Lower leg skin (tissue), 4 donors: ENCODE results near the gene CMTM4. TPM values are rescaled to one million over a fixed set of nuclear protein-coding genes. Genes with fewer than 3 reads are reported as not detected.
"Not testable (repeated sequence)": the region's sequence is repeated elsewhere in the genome, so short reads cannot be mapped to it uniquely, and the experiment has no call there.

Experiments used
- DNase-seq, 2 donors: peaks; one replicate each; pipeline ENCODE4 v3.0.0-alpha.2; 2019; ENCODE audit warnings: low spot score in 2 of 2
- H3K4me3 ChIP-seq: fragments of 200-600 bp; sonication (generic); 2 replicates; pipeline ENCODE4 v1.5.1; 2017; ENCODE audit warnings: mild to moderate bottlenecking, low read depth; ENCODE audit not compliant: poor library complexity, severe bottlenecking
- POLR2A ChIP-seq, 2 donors: fragments of 450-650 bp; IDR thresholded peaks; one replicate each; pipeline ENCODE4 v1.6.1; 2016 to 2017; ENCODE audit warnings: antibody characterized with exemption in 2 of 2, mild to moderate bottlenecking in 1 of 2, moderate library complexity in 1 of 2
- WGBS, 2 donors: methylation state at CpG; one replicate each; pipeline ENCODE4 v1.1.5; 2018; 5-methylcytosine and 5-hydroxymethylcytosine counted together
- intact Hi-C: fragments of 100-400 bp; cut with DNase I; formaldehyde crosslinking; loops from one replicate; pipeline ENCODE4 v1.15.0; 2023; ENCODE audit warnings: low total_unique reads
- total RNA-seq, 4 donors: library from RNA; depleted of rRNA; stranded (reverse); fragments of >200 nt; gene quantifications; one replicate each; pipeline ENCODE4 v1.1.0, GENCODE V29; 2016
- TF ChIP-seq, protein P1 (sequence below), 3 donors: fragments of 450-650 bp; IDR thresholded peaks; one replicate each; pipeline ENCODE4 v1.5.1; 2016; ENCODE audit warnings: antibody characterized with exemption in 3 of 3, mild to moderate bottlenecking in 3 of 3, moderate library complexity in 2 of 3

The CMTM4 gene
- total RNA-seq, 4 donors from 2014 or later: 11.1 to 30.2 (median 22.5) TPM

DNA sequence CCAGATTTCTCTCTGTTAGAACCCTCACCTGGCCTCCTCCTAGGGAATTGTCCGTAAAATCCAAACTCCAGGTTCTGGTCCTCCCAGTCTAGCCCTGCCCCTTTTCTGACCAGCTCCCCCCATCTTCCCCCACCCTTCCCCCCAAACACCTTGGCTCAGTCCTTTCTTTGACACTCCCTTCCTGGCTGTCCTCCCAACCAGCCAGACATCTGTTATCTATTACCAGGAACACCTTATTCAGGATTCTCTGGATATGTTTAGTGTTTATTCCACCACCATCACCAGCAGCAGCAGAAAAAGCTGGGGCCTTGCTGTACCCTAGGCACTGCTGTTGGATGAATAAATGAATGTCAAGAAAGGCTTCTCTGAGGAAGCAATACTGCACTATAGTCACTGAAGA is 96.1 kb downstream of the CMTM4 start:
- WGBS, 2 donors: 100% methylated on average over 1 of the region's 1 CpG

DNA sequence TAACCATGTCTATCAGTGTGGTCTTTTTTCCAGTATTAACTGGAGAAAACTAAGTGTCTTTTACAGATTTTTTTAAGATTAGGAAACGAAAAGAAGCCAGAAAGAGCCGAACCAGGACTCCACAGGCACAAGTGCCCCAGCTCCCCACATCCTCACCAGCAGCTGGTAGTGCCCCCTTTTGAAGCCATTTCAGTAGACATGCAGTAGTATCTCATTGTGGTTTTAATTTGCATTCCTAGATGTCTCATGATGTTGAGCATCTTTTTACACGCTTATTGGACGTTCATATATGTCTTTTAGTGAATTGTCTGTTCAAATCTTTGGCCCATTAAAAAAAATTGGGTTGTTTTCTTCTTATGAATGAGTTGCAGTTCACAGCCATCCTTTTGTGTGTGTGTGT is 96.8 kb downstream of the CMTM4 start:
- H3K4me3 ChIP-seq: no peak overlapping the region
- TF ChIP-seq, protein P1, sequence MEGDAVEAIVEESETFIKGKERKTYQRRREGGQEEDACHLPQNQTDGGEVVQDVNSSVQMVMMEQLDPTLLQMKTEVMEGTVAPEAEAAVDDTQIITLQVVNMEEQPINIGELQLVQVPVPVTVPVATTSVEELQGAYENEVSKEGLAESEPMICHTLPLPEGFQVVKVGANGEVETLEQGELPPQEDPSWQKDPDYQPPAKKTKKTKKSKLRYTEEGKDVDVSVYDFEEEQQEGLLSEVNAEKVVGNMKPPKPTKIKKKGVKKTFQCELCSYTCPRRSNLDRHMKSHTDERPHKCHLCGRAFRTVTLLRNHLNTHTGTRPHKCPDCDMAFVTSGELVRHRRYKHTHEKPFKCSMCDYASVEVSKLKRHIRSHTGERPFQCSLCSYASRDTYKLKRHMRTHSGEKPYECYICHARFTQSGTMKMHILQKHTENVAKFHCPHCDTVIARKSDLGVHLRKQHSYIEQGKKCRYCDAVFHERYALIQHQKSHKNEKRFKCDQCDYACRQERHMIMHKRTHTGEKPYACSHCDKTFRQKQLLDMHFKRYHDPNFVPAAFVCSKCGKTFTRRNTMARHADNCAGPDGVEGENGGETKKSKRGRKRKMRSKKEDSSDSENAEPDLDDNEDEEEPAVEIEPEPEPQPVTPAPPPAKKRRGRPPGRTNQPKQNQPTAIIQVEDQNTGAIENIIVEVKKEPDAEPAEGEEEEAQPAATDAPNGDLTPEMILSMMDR (IDR thresholded peaks at IDR 0.05): no peak
- TF ChIP-seq POLR2A (IDR thresholded peaks at IDR 0.05): no peak
- DNase-seq: no peak
- 91% methylated on average over 4 of the region's 4 CpGs for WGBS, 2 donors
- intact Hi-C loops: no loop called here

More for the DNA sequence above, 96.1 kb downstream of the CMTM4 start:
- intact Hi-C loops: no loop called here
- no peak overlapping the region for H3K4me3 ChIP-seq
- TF ChIP-seq, protein P1 (IDR thresholded peaks at IDR 0.05): no peak
- no peak for TF ChIP-seq POLR2A (IDR thresholded peaks at IDR 0.05)
- DNase-seq: no peak

DNA sequence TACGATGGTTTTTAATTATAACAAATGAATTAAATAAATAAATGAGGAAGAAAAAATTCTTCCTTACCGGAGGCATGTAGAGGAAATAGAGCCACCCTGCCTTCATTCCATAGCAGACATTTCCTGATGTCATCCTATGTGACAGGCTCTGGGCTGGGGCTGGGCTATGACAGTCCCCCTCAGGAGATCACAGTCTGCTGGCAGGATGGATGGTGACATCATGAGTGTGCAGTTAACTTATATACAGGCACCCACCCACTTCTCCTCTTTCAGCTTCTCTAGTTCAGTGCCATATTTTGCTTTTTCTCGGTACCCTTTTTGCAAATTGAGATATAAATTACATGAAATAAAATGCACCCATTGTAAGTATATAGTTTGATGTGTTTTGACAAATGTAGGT is 98.4 kb downstream of the CMTM4 start:
- H3K4me3 ChIP-seq: no peak overlapping the region
- 76 to 82% methylated on average over 3 of the region's 3 CpGs for WGBS, 2 donors
- DNase-seq: no peak
- intact Hi-C loops: no loop called here
- no peak for TF ChIP-seq POLR2A (IDR thresholded peaks at IDR 0.05)
- TF ChIP-seq, protein P1 (IDR thresholded peaks at IDR 0.05): no peak

DNA sequence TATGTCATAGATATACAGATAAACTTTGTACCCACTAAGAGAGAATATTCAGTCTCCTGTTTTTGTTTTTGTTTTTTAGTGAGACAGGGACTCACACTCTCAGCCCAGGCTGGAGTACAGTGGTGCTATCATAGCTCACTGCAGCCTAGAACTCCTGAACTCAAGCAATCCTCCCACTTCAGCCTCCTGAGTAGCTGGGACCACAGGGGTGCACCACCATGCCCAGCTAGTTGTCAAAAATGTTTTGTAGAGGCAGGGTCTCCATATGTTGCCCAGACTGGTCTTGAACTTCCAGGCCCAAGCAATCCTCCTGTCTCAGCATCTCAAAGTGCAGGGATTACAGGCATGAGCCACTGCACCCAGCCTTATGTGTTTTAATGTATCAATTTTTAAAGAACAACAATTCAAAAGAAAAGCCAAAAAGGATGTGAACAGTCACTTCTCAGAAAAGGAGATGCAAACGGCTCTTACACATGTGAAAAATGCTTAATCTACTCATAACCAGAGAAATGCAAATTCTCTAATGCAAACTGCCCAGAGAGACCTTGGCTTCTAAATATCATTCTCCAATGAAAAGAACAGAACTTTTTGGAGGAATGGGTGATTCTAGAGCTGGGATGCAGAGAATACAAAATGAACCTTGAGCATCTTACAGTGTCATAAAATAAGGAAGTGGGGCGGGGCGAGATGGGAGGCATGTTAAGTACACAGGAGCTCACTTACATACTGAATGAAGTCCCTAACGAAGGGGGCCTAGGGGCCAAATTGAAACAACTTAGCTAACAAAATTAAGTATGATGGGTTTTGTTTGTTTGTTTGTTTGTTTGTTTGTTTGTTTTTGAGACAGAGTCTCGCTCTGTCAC is 99.3 kb downstream of the CMTM4 start:
- H3K4me3 ChIP-seq: no peak overlapping the region
- 83 to 85% methylated on average over 5 of the region's 5 CpGs for WGBS, 2 donors
- intact Hi-C loops: no loop called here
- no peak for DNase-seq
- TF ChIP-seq, protein P1 (IDR thresholded peaks at IDR 0.05): no peak
- TF ChIP-seq POLR2A (IDR thresholded peaks at IDR 0.05): no peak

DNA sequence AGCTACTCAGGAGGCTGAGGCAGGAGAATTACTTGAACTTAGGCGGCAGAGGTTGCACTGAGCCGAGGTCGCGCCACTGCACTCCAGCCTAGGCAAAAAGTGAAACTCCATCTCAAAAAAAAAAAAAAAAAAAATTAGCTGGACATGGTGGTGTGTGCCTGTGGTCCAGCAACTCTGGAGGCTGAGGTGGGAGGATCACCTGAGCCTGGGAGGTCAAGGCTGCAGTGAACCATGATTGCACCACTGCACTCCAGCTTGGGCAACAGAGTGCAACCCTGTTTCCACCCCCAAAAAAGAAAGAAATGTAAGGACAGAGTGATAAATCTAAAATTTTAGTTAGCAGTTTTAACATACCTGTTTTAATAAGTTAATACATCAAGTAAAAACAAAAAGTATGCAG is 100.0 kb downstream of the CMTM4 start:
- intact Hi-C loops, H3K4me3 ChIP-seq, DNase-seq: not testable (repeated sequence)
- WGBS, 2 donors: 97 to 99% methylated on average over 4 of the region's 4 CpGs

DNA sequence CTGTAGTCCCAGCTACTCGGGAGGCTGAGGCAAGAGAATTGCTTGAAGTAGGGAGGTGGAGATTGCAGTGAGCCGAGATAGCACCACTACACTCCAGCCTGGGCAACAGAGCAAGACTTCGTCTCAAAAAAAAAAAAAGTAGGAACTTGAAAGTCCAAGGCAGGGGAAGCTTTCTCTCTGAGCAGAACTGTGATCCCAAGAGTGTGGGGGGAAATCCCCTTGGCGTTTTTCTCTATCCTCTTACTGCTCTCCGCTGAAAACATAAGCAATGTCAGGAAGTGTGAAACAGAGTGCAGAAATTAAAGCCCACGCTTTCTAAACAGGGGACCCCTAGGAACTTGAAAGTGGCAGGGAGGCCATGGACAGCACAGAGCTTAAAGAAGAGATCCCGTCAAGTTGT is 101.8 kb downstream of the CMTM4 start:
- TF ChIP-seq, protein P1 (IDR thresholded peaks at IDR 0.05): no peak
- no peak for TF ChIP-seq POLR2A (IDR thresholded peaks at IDR 0.05)
- H3K4me3 ChIP-seq: no peak overlapping the region
- DNase-seq: no peak
- intact Hi-C loops: no loop called here
- 77 to 80% methylated on average over 7 of the region's 7 CpGs for WGBS, 2 donors
